ENCODE results near the gene FBXL17.
A peak's percentile ranks its signal among the peaks of the same experiment; 100 is the strongest.

FBXL17 gene

GRCh38 chr5:108369167-108369566 is 12.7 kb downstream of the FBXL17 start:
- TF ChIP-seq KLF7 (tag by site-specific recombination; IDR thresholded peaks at IDR 0.05; ENCODE audit: borderline replicate concordance), result no peak
- no peak for TF ChIP-seq ZNF510 (tag by site-specific recombination; IDR thresholded peaks at IDR 0.05; ENCODE audit: insufficient replicate concordance)
- no peak for TF ChIP-seq ZNF600 (tag by site-specific recombination; IDR thresholded peaks at IDR 0.05)
- TF ChIP-seq ELK4 (IDR thresholded peaks at IDR 0.05; ENCODE audit: borderline replicate concordance, low read depth, low read length), result no peak
- TF ChIP-seq RBAK (tag by site-specific recombination; IDR thresholded peaks at IDR 0.05), result no peak
- TF ChIP-seq PRDM10 (tag by site-specific recombination; IDR thresholded peaks at IDR 0.05), result peak; percentile 52
- no peak for TF ChIP-seq ZNF184 (tag by site-specific recombination; IDR thresholded peaks at IDR 0.05)
- TF ChIP-seq ZNF48 (tag by site-specific recombination; IDR thresholded peaks at IDR 0.05), result no peak
- no peak for TF ChIP-seq ZNF292 (tag by site-specific recombination; IDR thresholded peaks at IDR 0.05; ENCODE audit: borderline replicate concordance, low read depth)
- TF ChIP-seq ZNF335 (tag by site-specific recombination; conservative IDR thresholded peaks at IDR 0.05), result no peak
- TF ChIP-seq ZNF670 (tag by site-specific recombination; IDR thresholded peaks at IDR 0.05; ENCODE audit: low read depth), result no peak
- no peak for TF ChIP-seq ZNF76 (tag by site-specific recombination; IDR thresholded peaks at IDR 0.05; ENCODE audit: borderline replicate concordance, low read depth)
- peak; percentile 60; the same call in 1 of the 2 replicates for TF ChIP-seq ZNF449 (tag by site-specific recombination; IDR thresholded peaks at IDR 0.05)
- no peak for TF ChIP-seq ZNF521 (tag by site-specific recombination; IDR thresholded peaks at IDR 0.05)
- no peak for TF ChIP-seq SCRT1 (tag by site-specific recombination; IDR thresholded peaks at IDR 0.05; ENCODE audit: borderline replicate concordance)
- H3K36me3 ChIP-seq (ENCODE audit: control insufficient read depth in 2 of 2, insufficient read depth in 1 of 2, low read length in 2 of 2), result no peaks in the 10 kb centered on the region
- peaks cover 19% of the 10 kb centered on the region for H3K4me1 ChIP-seq (ENCODE audit: control insufficient read depth, insufficient read depth, low read length)
- CTCF ChIA-PET, result no interaction called here
- H3K9me3 ChIP-seq (ENCODE audit: control insufficient read depth, insufficient read depth, low read depth, low read length), result no peaks in the 10 kb centered on the region
- H3K27ac ChIP-seq (ENCODE audit: extremely low read depth, low read depth, low read length), result no peak overlapping the region
- POLR2A ChIA-PET, result interaction anchor here (0.8 kb wide), 1 partner anchor 11 kb away, joined by 3 read pairs; no protein-coding TSS in a partner anchor
- H3K4me3 ChIP-seq (ENCODE audit: low read depth, low read length), result no peak overlapping the region

GRCh38 chr5:108367679-108368334 is 14.1 kb downstream of the FBXL17 start:
- Histone ChIP-seq H3K4me1 (ENCODE audit: control insufficient read depth, insufficient read depth, low read length) (peaks cover 19% of the 10 kb centered on the region), H3K36me3 (ENCODE audit: control insufficient read depth in 2 of 2, insufficient read depth in 1 of 2, low read length in 2 of 2) (no peaks in the 10 kb centered on the region; a peak in 1 of 3 replicates), H3K9me3 (ENCODE audit: control insufficient read depth, insufficient read depth, low read depth, low read length) (no peaks in the 10 kb centered on the region), H3K4me3 (ENCODE audit: low read depth, low read length) (no peak overlapping the region), H3K27ac (ENCODE audit: extremely low read depth, low read depth, low read length) (no peak overlapping the region)
- POLR2A ChIA-PET, result interaction anchor here (1.0 kb wide), 1 partner anchor 14 kb away, joined by 3 read pairs; the partner anchor contains the start of gene FBXL17
- CTCF ChIA-PET, result no interaction called here
- TF ChIP-seq ZNF600 (tag by site-specific recombination; IDR thresholded peaks at IDR 0.05), result no peak
- TF ChIP-seq ZNF138 (tag by site-specific recombination; IDR thresholded peaks at IDR 0.05; ENCODE audit: borderline replicate concordance), result no peak
- no peak for TF ChIP-seq REPIN1 (tag by site-specific recombination; IDR thresholded peaks at IDR 0.05; ENCODE audit: low read depth)
- peak; percentile 80 for TF ChIP-seq ZBTB44 (tag by site-specific recombination; IDR thresholded peaks at IDR 0.05)
- no peak for TF ChIP-seq ZNF433 (tag by site-specific recombination; IDR thresholded peaks at IDR 0.05; ENCODE audit: low read depth)
- no peak for TF ChIP-seq ZNF664 (tag by site-specific recombination; IDR thresholded peaks at IDR 0.05)
- no peak for TF ChIP-seq ZNF26 (tag by site-specific recombination; IDR thresholded peaks at IDR 0.05)
- TF ChIP-seq ZSCAN23 (tag by site-specific recombination; IDR thresholded peaks at IDR 0.05), result no peak
